GM12892 (cell line): Measurements from ENCODE around the gene ETV2.

Experiments
- POLR2A ChIP-seq: IDR thresholded peaks from 2 replicates; pipeline ENCODE4 v1.6.1; 2011; ENCODE audit warnings: low read depth, low read length, control low read depth
- POLR2AphosphoS5 ChIP-seq: IDR thresholded peaks from 2 replicates; pipeline ENCODE4 v1.6.1; 2011; ENCODE audit warnings: low read depth, low read length, control low read depth

- TF ChIP-seq POLR2AphosphoS5 (no peak), POLR2A (no peak)
Observed at GRCh38 chr19:35636651-35637050, 4.9 kb upstream of the ETV2 start.
